MM.1S (cell line): ENCODE measurements around the gene ZNF628.

Source experiments
- CTCF ChIP-seq: fragments of 300-600 bp; sonication (generic); IDR thresholded peaks from 2 replicates; pipeline ENCODE4 v1.5.1; 2016; ENCODE audit warnings: antibody characterized with exemption, low read length, mixed read lengths
- EZH2 ChIP-seq: fragments of 300-600 bp; sonication (generic); optimal IDR thresholded peaks from 2 replicates; pipeline ENCODE3; 2017; ENCODE audit warnings: low read depth, mild to moderate bottlenecking, antibody characterized with exemption, low read length, mixed read lengths

- TF ChIP-seq CTCF (no peak), EZH2 (no peak)
These were observed 5.4 kb downstream of the ZNF628 start for GRCh38 chr19:55481794-55482155.
